ENCODE data around the gene GYPB. TPM values are rescaled to one million over a fixed set of nuclear protein-coding genes. Genes with fewer than 3 reads are reported as not detected.
"Not testable (repeated sequence)": the region's sequence is repeated elsewhere in the genome, so short reads cannot be mapped to it uniquely, and the experiment has no call there.

GYPB gene
- polyA plus RNA-seq, 3 donors from 2014 or later: not detected

GRCh38 chr4:144003205-144003889 is 15.8 kb downstream of the GYPB start:
- not testable (repeated sequence) for H3K36me3 Mint-ChIP-seq; DNase-seq; H3K4me3 Mint-ChIP-seq; H3K27ac Mint-ChIP-seq; H3K4me1 Mint-ChIP-seq; H3K27me3 Mint-ChIP-seq (ENCODE audit: low read depth in 3 of 3); H3K9me3 Mint-ChIP-seq

DNA sequence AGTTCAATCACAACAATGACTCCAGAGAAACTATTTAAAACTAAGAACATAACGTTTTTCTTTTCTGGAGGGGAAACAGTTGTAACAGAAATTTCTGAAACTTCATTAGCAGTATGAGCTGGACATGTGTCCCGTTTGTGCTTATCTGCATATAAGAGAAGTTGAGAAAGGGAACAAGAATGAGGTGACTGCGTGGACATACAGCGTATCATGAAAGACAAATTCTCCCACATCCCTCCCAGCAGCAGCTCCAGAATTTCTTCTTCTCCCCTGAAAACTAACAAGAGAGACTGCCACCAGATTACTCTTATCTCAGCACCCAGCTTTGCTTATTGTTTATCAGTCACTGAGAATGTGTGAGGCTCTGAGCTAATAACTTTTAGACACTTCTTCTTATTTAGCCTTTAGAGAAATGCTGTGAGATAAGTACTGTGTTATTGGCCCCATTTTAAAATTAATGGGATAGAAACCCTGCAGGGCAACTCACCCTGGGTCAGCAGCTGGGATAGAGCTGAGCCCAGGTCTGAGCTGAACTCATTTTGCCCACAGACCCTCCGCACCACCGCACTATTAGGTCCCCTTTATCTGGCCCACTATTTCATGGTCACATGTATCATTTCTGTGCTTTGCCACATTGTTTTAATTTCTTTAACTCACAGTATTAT is 18.7 kb downstream of the GYPB start:
- not testable (repeated sequence) for H3K27me3 Mint-ChIP-seq (ENCODE audit: low read depth in 3 of 3); H3K4me1 Mint-ChIP-seq; DNase-seq; H3K4me3 Mint-ChIP-seq; H3K36me3 Mint-ChIP-seq; H3K9me3 Mint-ChIP-seq; H3K27ac Mint-ChIP-seq

DNA sequence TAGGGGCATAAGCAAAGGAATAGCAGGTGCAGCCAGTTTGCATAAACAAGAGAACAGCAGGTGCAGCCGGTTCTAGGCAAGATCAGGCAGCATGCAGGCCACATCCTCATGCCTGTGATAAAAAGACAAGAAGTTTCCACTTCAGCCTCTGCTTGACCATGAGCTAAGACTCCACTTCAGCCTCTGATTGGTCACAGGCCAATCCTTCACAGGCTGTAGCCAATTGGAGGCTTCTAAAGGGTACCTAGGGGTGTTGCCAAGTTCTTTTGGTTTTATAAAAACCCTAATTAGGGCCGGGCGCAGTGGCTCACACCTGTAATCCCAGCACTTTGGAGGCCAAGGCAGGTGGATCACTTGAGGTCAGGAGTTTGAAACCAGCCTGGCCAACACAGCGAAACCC is 23.0 kb downstream of the GYPB start:
- H3K27me3 Mint-ChIP-seq (ENCODE audit: low read depth in 3 of 3); H3K27ac Mint-ChIP-seq; H3K36me3 Mint-ChIP-seq; DNase-seq; H3K9me3 Mint-ChIP-seq; H3K4me1 Mint-ChIP-seq; H3K4me3 Mint-ChIP-seq: not testable (repeated sequence)

DNA sequence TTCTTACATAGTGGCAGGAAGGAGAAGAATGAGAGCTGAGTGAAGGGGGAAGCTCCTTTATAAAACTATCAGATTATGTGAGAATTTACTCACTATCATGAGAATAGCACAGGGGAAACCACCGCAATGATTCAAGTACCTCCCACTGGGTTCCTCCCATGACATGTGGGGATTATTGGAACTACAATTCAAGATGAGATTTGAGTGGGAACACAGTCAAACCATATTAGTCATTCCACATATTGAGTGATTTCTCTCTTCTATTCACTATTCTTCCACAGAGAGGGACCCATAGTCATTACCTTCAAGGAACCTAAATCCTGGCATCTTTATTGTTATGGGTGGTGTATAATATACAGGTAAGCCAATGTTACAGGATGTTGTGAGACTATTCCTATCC is 27.4 kb downstream of the GYPB start:
- H3K27ac Mint-ChIP-seq; DNase-seq; H3K4me1 Mint-ChIP-seq; H3K27me3 Mint-ChIP-seq (ENCODE audit: low read depth in 3 of 3); H3K36me3 Mint-ChIP-seq; H3K4me3 Mint-ChIP-seq; H3K9me3 Mint-ChIP-seq: not testable (repeated sequence)

GRCh38 chr4:143990717-143991116 is 28.5 kb downstream of the GYPB start:
- H3K36me3 Mint-ChIP-seq; H3K9me3 Mint-ChIP-seq; DNase-seq; H3K4me1 Mint-ChIP-seq; H3K4me3 Mint-ChIP-seq; H3K27ac Mint-ChIP-seq; H3K27me3 Mint-ChIP-seq (ENCODE audit: low read depth in 3 of 3): not testable (repeated sequence)

DNA sequence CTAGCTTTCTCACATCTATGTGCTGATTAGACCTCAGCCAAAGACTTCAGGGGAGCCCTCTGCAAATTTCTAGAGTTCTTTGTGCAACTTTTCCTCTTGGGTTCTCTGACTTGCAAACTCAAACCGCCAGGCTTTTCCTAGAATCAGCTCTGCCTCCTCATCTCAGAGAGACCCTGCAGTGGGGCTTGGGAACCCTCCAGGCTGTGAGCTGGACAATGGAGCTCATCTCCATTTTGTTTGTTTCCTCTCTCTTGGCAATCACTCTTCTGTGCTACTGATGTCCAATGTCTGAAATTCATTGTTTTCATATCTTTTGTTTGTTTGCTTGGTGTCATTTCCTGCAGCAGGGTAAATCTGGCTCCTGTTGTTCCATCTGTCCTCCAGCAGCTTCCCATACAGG is 33.0 kb downstream of the GYPB start:
- no peak for DNase-seq
- no peak overlapping the region for H3K4me3 Mint-ChIP-seq
- H3K27me3 Mint-ChIP-seq (ENCODE audit: low read depth in 3 of 3): peaks cover 0 to 5% (median 2%) of the 10 kb centered on the region in 3 donors
- peaks cover 0 to 1% (median 0%) of the 10 kb centered on the region in 6 donors for H3K9me3 Mint-ChIP-seq
- no peak overlapping the region for H3K27ac Mint-ChIP-seq
- H3K4me1 Mint-ChIP-seq: no peaks in the 10 kb centered on the region
- H3K36me3 Mint-ChIP-seq: no peaks in the 10 kb centered on the region

GRCh38 chr4:143980776-143981175 is 38.4 kb downstream of the GYPB start:
- not testable (repeated sequence) for H3K4me1 Mint-ChIP-seq; DNase-seq; H3K27me3 Mint-ChIP-seq (ENCODE audit: low read depth in 3 of 3); H3K4me3 Mint-ChIP-seq; H3K9me3 Mint-ChIP-seq; H3K27ac Mint-ChIP-seq; H3K36me3 Mint-ChIP-seq

GRCh38 chr4:143975527-143975926 is 43.7 kb downstream of the GYPB start:
- H3K27me3 Mint-ChIP-seq (ENCODE audit: low read depth in 3 of 3); H3K4me3 Mint-ChIP-seq; H3K4me1 Mint-ChIP-seq; H3K9me3 Mint-ChIP-seq; H3K36me3 Mint-ChIP-seq; H3K27ac Mint-ChIP-seq; DNase-seq: not testable (repeated sequence)

- not testable (repeated sequence) for H3K36me3 Mint-ChIP-seq; H3K4me3 Mint-ChIP-seq; H3K9me3 Mint-ChIP-seq; H3K4me1 Mint-ChIP-seq; H3K27ac Mint-ChIP-seq; DNase-seq; H3K27me3 Mint-ChIP-seq (ENCODE audit: low read depth in 3 of 3)
Observed at GRCh38 chr4:143974021-143974420, 45.2 kb downstream of the GYPB start.

GRCh38 chr4:143961075-143961474 is 58.1 kb downstream of the GYPB start:
- Mint-ChIP-seq H3K27me3 (ENCODE audit: low read depth in 3 of 3) (peaks cover 0 to 2% (median 0%) of the 10 kb centered on the region in 3 donors), H3K4me3 (no peak overlapping the region), H3K27ac (no peak overlapping the region), H3K36me3 (no peaks in the 10 kb centered on the region), H3K9me3 (peaks cover 0 to under 1% (median 0%) of the 10 kb centered on the region in 6 donors), H3K4me1 (no peaks in the 10 kb centered on the region)
- DNase-seq: no peak

- H3K36me3 Mint-ChIP-seq; H3K4me1 Mint-ChIP-seq; H3K27me3 Mint-ChIP-seq (ENCODE audit: low read depth in 3 of 3); DNase-seq; H3K27ac Mint-ChIP-seq; H3K4me3 Mint-ChIP-seq: not testable (repeated sequence)
- H3K9me3 Mint-ChIP-seq: peaks cover 12 to 33% (median 15%) of the 10 kb centered on the region in 6 donors
Observed at GRCh38 chr4:143955306-143955705, 63.9 kb downstream of the GYPB start.

DNA sequence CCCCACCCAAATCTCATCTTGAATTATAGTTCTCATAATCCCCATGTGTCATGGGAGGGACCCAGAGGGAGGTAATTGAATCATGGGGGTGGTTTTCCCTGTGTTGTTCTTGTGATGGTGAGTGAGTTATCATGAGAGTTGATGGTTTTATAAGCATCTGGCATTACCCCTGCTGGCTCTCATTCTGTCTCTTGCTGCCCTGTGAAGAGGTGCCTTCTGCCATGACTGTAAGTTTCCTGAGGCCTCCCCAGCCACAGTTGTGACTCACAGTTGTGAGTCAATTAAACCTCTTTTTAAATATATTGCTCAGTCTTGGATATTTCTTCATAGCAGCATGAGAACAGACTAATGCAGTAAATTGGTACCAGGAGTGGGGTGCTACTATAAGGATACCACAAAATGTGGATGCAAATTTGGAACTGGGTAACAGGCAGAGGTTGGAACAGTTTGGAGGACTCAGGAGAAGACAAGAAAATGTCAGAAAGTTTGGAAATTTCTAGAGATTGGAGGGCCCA is 67.7 kb downstream of the GYPB start:
- H3K27ac Mint-ChIP-seq; H3K4me3 Mint-ChIP-seq; H3K27me3 Mint-ChIP-seq (ENCODE audit: low read depth in 3 of 3); H3K4me1 Mint-ChIP-seq; H3K36me3 Mint-ChIP-seq; DNase-seq: not testable (repeated sequence)
- peaks cover 12 to 36% (median 20%) of the 10 kb centered on the region in 6 donors for H3K9me3 Mint-ChIP-seq

DNA sequence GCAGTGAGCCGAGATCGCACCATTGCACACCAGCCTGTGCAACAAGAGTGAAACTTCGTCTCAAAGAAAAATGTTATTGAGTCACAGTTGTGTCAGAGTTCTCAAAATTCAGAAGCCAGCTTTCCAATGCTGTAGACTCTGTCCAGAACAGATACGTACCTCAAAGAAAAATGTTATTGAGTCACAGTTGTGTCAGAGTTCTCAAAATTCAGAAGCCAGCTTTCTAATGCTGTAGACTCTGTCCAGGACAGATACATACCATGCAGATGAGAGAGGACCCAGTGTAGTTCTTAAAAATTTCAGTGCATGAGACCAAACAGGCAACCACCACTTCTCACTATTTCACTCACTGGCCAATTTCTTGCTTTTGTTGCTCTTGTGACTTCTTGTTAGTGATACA is 68.2 kb downstream of the GYPB start:
- not testable (repeated sequence) for H3K27ac Mint-ChIP-seq; DNase-seq; H3K4me3 Mint-ChIP-seq; H3K36me3 Mint-ChIP-seq; H3K27me3 Mint-ChIP-seq (ENCODE audit: low read depth in 3 of 3); H3K4me1 Mint-ChIP-seq
- H3K9me3 Mint-ChIP-seq: peaks cover 12 to 36% (median 19%) of the 10 kb centered on the region in 6 donors

GRCh38 chr4:143950185-143950584 is 69.0 kb downstream of the GYPB start:
- not testable (repeated sequence) for H3K36me3 Mint-ChIP-seq; H3K4me3 Mint-ChIP-seq; H3K27ac Mint-ChIP-seq; H3K4me1 Mint-ChIP-seq; DNase-seq; H3K27me3 Mint-ChIP-seq (ENCODE audit: low read depth in 3 of 3)
- H3K9me3 Mint-ChIP-seq: peaks cover 12 to 36% (median 19%) of the 10 kb centered on the region in 6 donors

DNA sequence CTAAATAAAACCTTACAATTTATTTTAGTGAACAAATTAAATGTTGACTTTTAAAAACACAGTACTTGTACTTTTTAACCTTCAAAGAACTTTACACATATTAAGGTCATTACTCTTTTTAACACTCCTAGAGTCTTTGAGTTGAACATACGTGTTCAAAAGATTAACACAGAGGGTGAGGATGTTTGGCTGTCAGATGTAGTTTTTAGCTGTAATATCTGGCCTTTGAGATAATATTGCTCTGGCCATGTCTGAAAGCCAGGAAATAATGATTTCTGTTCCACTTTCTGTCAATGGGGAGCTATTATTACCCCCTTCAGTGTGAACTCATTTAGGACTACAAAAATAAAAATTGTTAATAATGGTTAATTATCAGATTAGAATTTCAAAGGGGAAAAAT is 71.7 kb downstream of the GYPB start:
- DNase-seq; H3K27ac Mint-ChIP-seq; H3K4me3 Mint-ChIP-seq; H3K27me3 Mint-ChIP-seq (ENCODE audit: low read depth in 3 of 3); H3K4me1 Mint-ChIP-seq; H3K36me3 Mint-ChIP-seq: not testable (repeated sequence)
- peaks cover 12 to 20% (median 13%) of the 10 kb centered on the region in 6 donors for H3K9me3 Mint-ChIP-seq

Measured in immature natural killer cell (primary cell).